ENCODE data around the gene DDX50.
"Not testable (repeated sequence)": the region's sequence is repeated elsewhere in the genome, so short reads cannot be mapped to it uniquely, and the experiment has no call there.

The DDX50 gene

GRCh38 chr10:68924593-68924992 is 23.5 kb downstream of the DDX50 start:
- no peak for DNase-seq

- DNase-seq, result no peak
Observed at GRCh38 chr10:68925489-68925888, 24.4 kb downstream of the DDX50 start.

- not testable (repeated sequence) for DNase-seq
Observed at GRCh38 chr10:68929157-68929556, 28.0 kb downstream of the DDX50 start.

- not testable (repeated sequence) for DNase-seq
Observed at GRCh38 chr10:68929888-68930287, 28.8 kb downstream of the DDX50 start.

GRCh38 chr10:68932860-68933259 is 31.7 kb downstream of the DDX50 start:
- DNase-seq, result not testable (repeated sequence)

GRCh38 chr10:68934994-68935393 is 33.9 kb downstream of the DDX50 start:
- DNase-seq, result no peak

GRCh38 chr10:68938117-68938516 is 37.0 kb downstream of the DDX50 start:
- DNase-seq, result no peak

GRCh38 chr10:68938884-68939283 is 37.8 kb downstream of the DDX50 start:
- DNase-seq, result no peak

GRCh38 chr10:68940917-68941316 is 39.8 kb downstream of the DDX50 start:
- not testable (repeated sequence) for DNase-seq

GRCh38 chr10:68950598-68950997 is 49.5 kb downstream of the DDX50 start:
- DNase-seq, result no peak

- DNase-seq, result no peak
Observed at GRCh38 chr10:68954904-68955303, 53.8 kb downstream of the DDX50 start.

GRCh38 chr10:68955355-68955831 is 54.3 kb downstream of the DDX50 start:
- no peak for DNase-seq

- DNase-seq, result peak; percentile 91
Observed at GRCh38 chr10:68955832-68956532, 54.9 kb downstream of the DDX50 start, which contains the start of gene DDX21. Gene DDX21, plus strand, starts transcription at chr10:68956170. Its CDS starts 56 bp downstream, at chr10:68956226.

- DNase-seq, result no peak
Observed at GRCh38 chr10:68957284-68957615, 56.1 kb downstream of the DDX50 start.

GRCh38 chr10:68957654-68958053 is 56.5 kb downstream of the DDX50 start:
- DNase-seq, result no peak

- no peak for DNase-seq
Observed at GRCh38 chr10:68959695-68960527, 58.8 kb downstream of the DDX50 start.

- no peak for DNase-seq
Observed at GRCh38 chr10:68963151-68963550, 62.0 kb downstream of the DDX50 start.

GRCh38 chr10:68973975-68974374 is 72.9 kb downstream of the DDX50 start:
- DNase-seq, result no peak

GRCh38 chr10:68975936-68976473 is 74.9 kb downstream of the DDX50 start:
- DNase-seq, result not testable (repeated sequence)

- DNase-seq, result not testable (repeated sequence)
Observed at GRCh38 chr10:68979738-68980137, 78.6 kb downstream of the DDX50 start.

- DNase-seq, result no peak
Observed at GRCh38 chr10:68981074-68981473, 80.0 kb downstream of the DDX50 start.

- DNase-seq, result no peak
Observed at GRCh38 chr10:68982389-68982788, 81.3 kb downstream of the DDX50 start.

- DNase-seq, result no peak
Observed at GRCh38 chr10:68987611-68988010, 86.5 kb downstream of the DDX50 start.
